Measurements from ENCODE around the gene PABPC1L. TPM values are rescaled to one million over a fixed set of nuclear protein-coding genes. Genes with fewer than 3 reads are reported as not detected.

Gene PABPC1L
- total RNA-seq, 2 experiments from 2014 or later, result 22.8 to 27.5 TPM

DNA sequence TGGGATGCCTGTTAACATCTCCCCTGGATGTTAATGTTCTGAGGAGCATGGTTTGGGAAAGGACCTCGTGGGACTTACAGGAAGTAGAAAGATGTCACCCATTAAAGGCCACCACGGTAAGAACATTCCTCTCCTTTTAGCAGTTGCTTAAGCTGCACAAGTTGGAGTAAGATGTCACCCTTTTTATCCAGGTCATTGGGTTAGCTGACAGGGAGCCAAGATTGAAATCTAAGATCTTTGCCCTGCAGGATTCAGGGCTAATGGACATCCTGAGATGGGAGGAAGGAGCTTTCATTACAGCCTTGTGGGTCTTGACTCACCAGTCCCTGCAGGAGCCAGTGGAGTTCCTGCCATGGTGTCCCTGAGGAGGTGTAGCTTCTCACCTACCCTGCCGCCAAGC, 22.1 kb downstream of the PABPC1L start:
- Mint-ChIP-seq H3K27ac (no peak overlapping the region), H3K27me3 (no peaks in the 10 kb centered on the region)

DNA sequence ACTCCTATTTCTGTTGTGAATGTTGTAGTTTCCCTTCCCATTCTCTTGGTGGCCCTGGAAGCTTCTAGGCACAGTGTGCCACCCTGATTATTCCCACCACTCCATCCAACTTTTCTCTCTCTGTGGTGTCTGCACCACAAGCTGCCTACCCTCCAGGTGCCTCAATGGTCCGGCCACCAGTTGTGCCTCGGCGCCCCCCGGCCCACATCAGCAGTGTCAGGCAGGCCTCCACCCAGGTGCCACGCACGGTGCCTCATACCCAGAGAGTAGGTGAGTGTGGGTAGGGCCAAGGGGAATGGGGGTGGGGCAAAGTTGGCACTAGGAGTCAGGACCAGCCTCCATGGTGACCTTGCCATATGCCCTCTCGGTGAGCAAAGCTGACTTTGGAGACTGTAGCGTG, 23.1 kb downstream of the PABPC1L start:
- no peak for DNase-seq
- peaks cover 28% of the 10 kb centered on the region for H3K36me3 ChIP-seq (ENCODE audit: insufficient read depth, low read length)
- intact Hi-C loops (cut with DNase I, micrococcal nuclease), result no loop called here

More for the DNA sequence above, 22.1 kb downstream of the PABPC1L start:
- POLR2A ChIA-PET, result no interaction called here
- H3K9me3 ChIP-seq (ENCODE audit: control insufficient read depth in 1 of 2, insufficient read depth in 1 of 2, low read length in 2 of 2), result no peaks in the 10 kb centered on the region
- H3K4me1 ChIP-seq (ENCODE audit: insufficient read depth, low read length), result no peaks in the 10 kb centered on the region
- H3K27ac ChIP-seq (ENCODE audit: low read depth in 1 of 2, low read length in 2 of 2), result no peak overlapping the region
- H3K36me3 Mint-ChIP-seq (ENCODE audit: low read depth), result peaks cover 11% of the 10 kb centered on the region
- no peak overlapping the region for H3K4me3 Mint-ChIP-seq
- no peak overlapping the region for H3K4me3 ChIP-seq (ENCODE audit: low read length)
- H3K4me1 Mint-ChIP-seq (ENCODE audit: low read depth), result no peaks in the 10 kb centered on the region
- H3K36me3 ChIP-seq (ENCODE audit: insufficient read depth, low read length), result peaks cover 22% of the 10 kb centered on the region
- no peak for TF ChIP-seq CTCF (IDR thresholded peaks at IDR 0.05)
- intact Hi-C loops (cut with DNase I, micrococcal nuclease), result no loop called here
- ATAC-seq (ENCODE audit: poor library complexity) (no peak), DNase-seq (no peak)
- no peaks in the 10 kb centered on the region for H3K9me3 Mint-ChIP-seq
- CTCF ChIA-PET, result no interaction called here
- no peaks in the 10 kb centered on the region for H3K27me3 ChIP-seq (ENCODE audit: control insufficient read depth in 1 of 2, insufficient read depth in 2 of 2, low read length in 2 of 2)

GRCh38 chr20:44936510-44936909, 26.6 kb downstream of the PABPC1L start:
- no peak for TF ChIP-seq CTCF (IDR thresholded peaks at IDR 0.05)
- intact Hi-C loops (cut with DNase I, micrococcal nuclease), result loop anchor here in 1 of 2 experiments (5.0 kb wide), 1 partner anchor 161 kb away; no protein-coding TSS in a partner anchor
- ChIA-PET CTCF (no interaction called here), POLR2A (no interaction called here)
- Histone ChIP-seq H3K27me3 (ENCODE audit: control insufficient read depth in 1 of 2, insufficient read depth in 2 of 2, low read length in 2 of 2) (no peaks in the 10 kb centered on the region), H3K4me1 (ENCODE audit: insufficient read depth, low read length) (no peaks in the 10 kb centered on the region), H3K4me3 (ENCODE audit: low read length) (no peak overlapping the region), H3K27ac (ENCODE audit: low read depth in 1 of 2, low read length in 2 of 2) (no peak overlapping the region), H3K9me3 (ENCODE audit: control insufficient read depth in 1 of 2, insufficient read depth in 1 of 2, low read length in 2 of 2) (no peaks in the 10 kb centered on the region), H3K36me3 (ENCODE audit: insufficient read depth, low read length) (peaks cover 51% of the 10 kb centered on the region)
- Mint-ChIP-seq H3K27ac (no peak overlapping the region), H3K27me3 (no peaks in the 10 kb centered on the region), H3K4me1 (ENCODE audit: low read depth) (no peaks in the 10 kb centered on the region), H3K4me3 (no peak overlapping the region), H3K9me3 (no peaks in the 10 kb centered on the region), H3K36me3 (ENCODE audit: low read depth) (peaks cover 52% of the 10 kb centered on the region)
- ATAC-seq (ENCODE audit: poor library complexity) (no peak), DNase-seq (no peak)

More for the DNA sequence above, 23.1 kb downstream of the PABPC1L start:
- ChIA-PET POLR2A (no interaction called here), CTCF (no interaction called here)
- no peaks in the 10 kb centered on the region for H3K27me3 Mint-ChIP-seq
- H3K36me3 Mint-ChIP-seq (ENCODE audit: low read depth), result peaks cover 21% of the 10 kb centered on the region
- H3K27me3 ChIP-seq (ENCODE audit: control insufficient read depth in 1 of 2, insufficient read depth in 2 of 2, low read length in 2 of 2), result no peaks in the 10 kb centered on the region
- TF ChIP-seq CTCF (IDR thresholded peaks at IDR 0.05), result no peak
- H3K4me3 ChIP-seq (ENCODE audit: low read length), result no peak overlapping the region
- no peak for ATAC-seq (ENCODE audit: poor library complexity)
- H3K4me1 ChIP-seq (ENCODE audit: insufficient read depth, low read length), result no peaks in the 10 kb centered on the region
- H3K9me3 ChIP-seq (ENCODE audit: control insufficient read depth in 1 of 2, insufficient read depth in 1 of 2, low read length in 2 of 2), result no peaks in the 10 kb centered on the region
- H3K4me1 Mint-ChIP-seq (ENCODE audit: low read depth), result no peaks in the 10 kb centered on the region
- H3K27ac Mint-ChIP-seq, result no peak overlapping the region
- no peak overlapping the region for H3K4me3 Mint-ChIP-seq
- no peaks in the 10 kb centered on the region for H3K9me3 Mint-ChIP-seq
- H3K27ac ChIP-seq (ENCODE audit: low read depth in 1 of 2, low read length in 2 of 2), result no peak overlapping the region

Measured in CD4-positive, alpha-beta T cell (primary cell).